ENCODE measurements around the gene CNN3.

CNN3 gene

DNA sequence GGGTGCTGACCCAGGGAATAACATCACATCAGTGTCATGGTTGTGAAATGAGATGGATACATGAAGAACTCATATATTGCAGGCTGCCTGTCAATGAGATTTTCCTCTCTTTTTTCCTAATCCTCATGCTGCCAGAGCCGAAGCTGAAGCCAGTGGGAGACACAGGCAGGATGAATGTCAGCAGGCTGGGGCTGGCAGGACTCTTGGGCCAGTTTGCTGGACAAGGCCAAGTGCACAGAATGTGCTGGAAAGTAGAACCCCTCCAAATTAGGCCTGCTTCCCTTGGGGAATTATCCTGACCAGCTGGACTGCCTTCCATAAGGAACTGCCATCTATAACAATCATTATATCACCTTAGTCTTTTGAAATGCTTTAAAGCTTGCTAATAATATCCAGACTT lies 75.3 kb downstream of the CNN3 start:
- DNase-seq: no peak

Measured in activated CD4-positive, alpha-beta T cell treated with anti-CD3 and anti-CD28 coated beads, Interleukin-2, amount 50 U/mL, for 1 hour (primary cell).